Large intestine (tissue), 3 donors: ENCODE measurements around the gene ADCY9. TPM values are rescaled to one million over a fixed set of nuclear protein-coding genes. Genes with fewer than 3 reads are reported as not detected.
"Not testable (repeated sequence)": the region's sequence is repeated elsewhere in the genome, so short reads cannot be mapped to it uniquely, and the experiment has no call there.

Source experiments
- DNase-seq, 2 donors: peaks; one replicate each; pipeline versions ENCODE4 v3.0.0 to v3.0.0-alpha.2; 2013
- H3K27ac ChIP-seq: one replicate; pipeline ENCODE4 v1.5.1; 2013; ENCODE audit warnings: low read length
- H3K27me3 ChIP-seq: 2 replicates; pipeline ENCODE4 v1.6.1; 2013; ENCODE audit warnings: low read length; ENCODE audit not compliant: control insufficient read depth, insufficient read depth
- H3K36me3 ChIP-seq: 2 replicates; pipeline ENCODE4 v1.6.1; 2013; ENCODE audit warnings: low read length; ENCODE audit not compliant: control insufficient read depth, insufficient read depth
- H3K4me1 ChIP-seq: one replicate; pipeline ENCODE4 v1.6.1; 2013; ENCODE audit warnings: low read length; ENCODE audit not compliant: control insufficient read depth, insufficient read depth
- H3K4me3 ChIP-seq: one replicate; pipeline ENCODE4 v1.5.1; 2013; ENCODE audit warnings: low read length
- H3K9me3 ChIP-seq: one replicate; pipeline ENCODE4 v1.6.1; 2013; ENCODE audit warnings: mild to moderate bottlenecking, low read depth, low read length, moderate library complexity; ENCODE audit not compliant: control insufficient read depth
- WGBS: methylation state at CpG from one replicate; pipeline ENCODE4 v1.1.5; 2013; ENCODE audit warnings: low lambda C conversion rate; ENCODE audit not compliant: insufficient coverage; 5-methylcytosine and 5-hydroxymethylcytosine counted together
- polyA plus RNA-seq: library from polyadenylated mRNA; unstranded; fragments of 120-200 nt; gene quantifications from one replicate; pipeline ENCODE4 v1.2.1, GENCODE V29; 2013

The ADCY9 gene
- polyA plus RNA-seq, 1 donor: 8.1 TPM

GRCh38 chr16:3942146-3942545, 174.1 kb downstream of the ADCY9 start:
- not testable (repeated sequence) for H3K27ac ChIP-seq, H3K27me3 ChIP-seq, H3K9me3 ChIP-seq, DNase-seq, H3K36me3 ChIP-seq, H3K4me3 ChIP-seq, H3K4me1 ChIP-seq
- no CpG with 5 or more reads among the region's 4 CpGs for WGBS

DNA sequence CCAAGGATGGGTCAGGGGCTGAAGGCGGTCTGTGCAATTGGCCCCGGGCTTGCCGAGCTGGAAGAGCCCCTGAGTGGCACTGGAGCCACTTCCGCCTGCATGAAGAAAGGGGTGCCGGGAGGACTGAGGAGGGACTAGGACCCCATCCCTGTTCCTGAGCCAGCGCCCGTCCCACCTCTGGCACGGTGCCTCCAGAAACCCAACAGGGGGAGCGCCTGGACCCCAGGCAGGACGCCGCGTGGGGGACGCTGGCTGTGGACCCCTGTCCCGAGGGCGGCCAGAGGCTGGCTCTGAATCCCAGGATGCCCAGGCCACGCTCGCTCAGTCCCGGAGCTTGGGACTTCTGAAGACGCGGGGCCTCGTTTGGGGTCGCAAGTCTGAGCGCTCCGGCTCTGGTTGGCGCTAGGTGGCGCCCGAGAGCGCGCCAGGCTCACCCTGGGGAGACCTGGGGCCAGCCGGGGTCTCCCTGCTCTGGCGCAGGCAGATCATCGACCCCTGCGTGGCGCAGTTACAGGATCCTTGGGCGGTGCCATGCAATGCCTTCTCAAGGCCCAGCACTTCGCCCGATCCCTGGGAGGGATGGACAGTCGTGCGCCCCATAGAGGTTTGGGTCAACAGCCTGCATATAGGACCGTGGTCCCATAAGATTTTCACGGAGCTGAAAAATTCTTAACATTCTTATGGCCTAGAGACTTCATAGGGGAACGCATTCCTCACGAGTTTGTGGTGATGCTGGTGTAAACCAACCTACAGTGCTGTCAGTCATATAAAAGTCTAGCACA, 177.2 kb downstream of the ADCY9 start:
- peaks cover 6% of the 10 kb centered on the region for H3K27me3 ChIP-seq
- H3K36me3 ChIP-seq: no peaks in the 10 kb centered on the region
- peak; percentile 51 to 52 for DNase-seq
- peak overlapping the region; percentile 45 for H3K4me3 ChIP-seq
- no peaks in the 10 kb centered on the region for H3K4me1 ChIP-seq
- WGBS: no CpG with 5 or more reads among the region's 43 CpGs
- peak overlapping the region; percentile 26 for H3K27ac ChIP-seq
- no peaks in the 10 kb centered on the region for H3K9me3 ChIP-seq

DNA sequence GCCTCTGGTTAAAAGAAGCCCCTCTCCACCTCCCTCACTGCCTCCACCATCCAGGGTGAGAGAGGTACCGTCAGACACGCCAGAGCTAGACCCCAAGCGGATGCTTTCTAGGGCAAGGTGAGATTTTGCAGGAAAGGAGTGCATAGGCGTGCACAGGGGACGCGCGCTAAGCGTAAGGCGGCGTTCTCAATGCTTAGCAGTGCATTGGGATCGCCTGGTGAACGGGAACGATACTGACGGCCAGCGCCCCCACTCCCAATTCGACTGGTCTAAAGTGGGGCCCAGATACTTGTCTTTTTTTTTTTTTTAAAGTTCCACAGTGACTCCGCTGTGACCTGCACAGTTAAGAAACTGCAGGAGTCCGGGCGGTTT, 177.8 kb downstream of the ADCY9 start:
- Histone ChIP-seq H3K4me3 (peak overlapping the region; percentile 45), H3K36me3 (no peaks in the 10 kb centered on the region), H3K9me3 (no peaks in the 10 kb centered on the region), H3K27ac (no peak overlapping the region), H3K4me1 (no peaks in the 10 kb centered on the region), H3K27me3 (peaks cover 6% of the 10 kb centered on the region)
- no peak for DNase-seq
- no CpG with 5 or more reads among the region's 19 CpGs for WGBS

GRCh38 chr16:3937066-3937875, 179.0 kb downstream of the ADCY9 start:
- no peak overlapping the region for H3K4me3 ChIP-seq
- H3K27ac ChIP-seq: no peak overlapping the region
- H3K27me3 ChIP-seq: peaks cover 6% of the 10 kb centered on the region
- H3K9me3 ChIP-seq: no peaks in the 10 kb centered on the region
- no CpG with 5 or more reads among the region's 13 CpGs for WGBS
- no peak for DNase-seq
- H3K36me3 ChIP-seq: no peaks in the 10 kb centered on the region
- no peaks in the 10 kb centered on the region for H3K4me1 ChIP-seq

GRCh38 chr16:3935921-3936320, 180.3 kb downstream of the ADCY9 start:
- Histone ChIP-seq H3K27ac (no peak overlapping the region), H3K9me3 (no peaks in the 10 kb centered on the region), H3K4me1 (no peaks in the 10 kb centered on the region), H3K4me3 (no peak overlapping the region), H3K27me3 (peaks cover 6% of the 10 kb centered on the region), H3K36me3 (no peaks in the 10 kb centered on the region)
- no peak for DNase-seq
- WGBS: no CpG with 5 or more reads among the region's 4 CpGs

DNA sequence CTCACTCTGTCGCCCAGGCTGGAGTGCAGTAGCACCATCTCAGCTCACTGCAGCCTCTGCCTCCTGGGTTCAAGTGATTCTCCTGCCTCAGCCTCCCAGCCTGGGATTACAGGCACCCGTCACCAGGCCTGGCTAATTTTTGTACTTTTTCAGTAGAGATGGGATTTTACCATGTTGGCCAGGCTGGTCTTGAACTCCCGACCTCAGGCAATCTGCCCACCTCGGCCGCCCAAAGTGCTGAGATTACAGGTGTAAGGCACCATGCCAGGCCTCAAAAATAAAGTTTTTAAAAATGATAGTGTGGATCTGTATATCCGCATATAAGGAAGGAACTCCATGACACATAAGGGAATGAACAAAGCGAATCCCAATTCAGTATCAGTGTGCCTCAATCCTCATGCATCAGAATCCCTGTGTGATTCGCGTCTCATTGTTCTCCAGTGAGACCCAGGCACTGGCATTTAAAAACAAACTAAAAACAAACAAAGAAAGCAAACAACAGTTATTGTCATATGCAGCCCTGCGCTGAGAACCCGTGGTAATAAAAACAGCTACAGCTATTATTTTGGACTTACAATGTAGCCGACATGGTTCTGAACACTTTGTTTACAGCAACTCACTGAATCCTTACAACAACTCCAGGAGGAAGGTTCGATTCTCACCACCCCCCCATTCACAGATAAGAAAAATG, 181.6 kb downstream of the ADCY9 start:
- no CpG with 5 or more reads among the region's 13 CpGs for WGBS
- H3K27ac ChIP-seq: no peak overlapping the region
- no peak for DNase-seq
- no peak overlapping the region for H3K4me3 ChIP-seq
- peaks cover 6% of the 10 kb centered on the region for H3K27me3 ChIP-seq
- H3K36me3 ChIP-seq: no peaks in the 10 kb centered on the region
- H3K9me3 ChIP-seq: no peaks in the 10 kb centered on the region
- no peaks in the 10 kb centered on the region for H3K4me1 ChIP-seq

DNA sequence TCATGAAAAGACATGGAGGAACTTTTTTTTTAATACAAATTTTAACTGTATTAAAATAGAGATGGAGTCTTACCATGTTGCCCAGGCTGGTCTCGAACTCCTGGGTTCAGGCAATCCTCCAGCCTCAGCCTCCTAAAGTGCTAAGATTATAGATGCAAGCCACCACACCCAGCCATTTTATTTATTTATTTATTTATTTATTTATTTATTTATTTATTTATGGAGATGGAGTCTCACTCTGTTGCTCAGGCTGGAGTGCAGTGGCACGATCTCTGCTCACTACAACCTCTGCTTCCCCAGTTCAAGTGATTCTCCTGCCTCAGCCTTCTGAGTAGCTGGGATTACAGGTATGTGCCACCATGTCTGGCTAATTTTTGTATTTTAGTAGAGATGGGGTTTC, 189.1 kb downstream of the ADCY9 start:
- not testable (repeated sequence) for DNase-seq, H3K9me3 ChIP-seq, H3K4me1 ChIP-seq, H3K4me3 ChIP-seq, H3K27me3 ChIP-seq, H3K27ac ChIP-seq, H3K36me3 ChIP-seq
- no CpG with 5 or more reads among the region's 2 CpGs for WGBS

- DNase-seq: no peak
- H3K9me3 ChIP-seq: peaks cover 3% of the 10 kb centered on the region
- no peak overlapping the region for H3K27ac ChIP-seq
- H3K36me3 ChIP-seq: no peaks in the 10 kb centered on the region
- H3K4me3 ChIP-seq: no peak overlapping the region
- H3K27me3 ChIP-seq: peaks cover 4% of the 10 kb centered on the region
- H3K4me1 ChIP-seq: no peaks in the 10 kb centered on the region
These were observed 191.5 kb downstream of the ADCY9 start for GRCh38 chr16:3924763-3925162.

DNA sequence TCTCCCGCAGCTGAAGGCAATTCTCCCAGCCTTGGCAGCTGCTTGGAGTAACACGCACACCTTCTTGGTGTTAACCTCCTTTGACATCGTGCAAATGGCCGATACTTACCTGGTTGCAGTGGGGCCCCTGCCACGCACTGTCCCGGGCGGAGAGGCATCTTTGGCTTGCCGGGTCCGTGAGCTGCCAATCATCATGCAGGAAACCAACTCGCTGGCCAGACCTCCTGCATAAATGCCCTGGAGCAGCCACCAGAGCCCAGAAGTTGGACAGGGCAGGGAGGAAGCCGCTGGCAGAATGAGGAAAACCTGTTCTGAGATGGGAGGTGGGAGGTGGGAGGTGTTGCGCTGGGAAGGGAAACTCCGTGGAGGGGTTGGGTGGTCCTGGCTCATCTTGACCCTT, 194.0 kb downstream of the ADCY9 start:
- Histone ChIP-seq H3K4me3 (no peak overlapping the region), H3K9me3 (peaks cover 10% of the 10 kb centered on the region), H3K27me3 (peaks cover 4% of the 10 kb centered on the region), H3K27ac (no peak overlapping the region), H3K4me1 (no peaks in the 10 kb centered on the region), H3K36me3 (no peaks in the 10 kb centered on the region)
- no peak for DNase-seq
- WGBS: 40% methylated on average over 2 of the region's 13 CpGs

DNA sequence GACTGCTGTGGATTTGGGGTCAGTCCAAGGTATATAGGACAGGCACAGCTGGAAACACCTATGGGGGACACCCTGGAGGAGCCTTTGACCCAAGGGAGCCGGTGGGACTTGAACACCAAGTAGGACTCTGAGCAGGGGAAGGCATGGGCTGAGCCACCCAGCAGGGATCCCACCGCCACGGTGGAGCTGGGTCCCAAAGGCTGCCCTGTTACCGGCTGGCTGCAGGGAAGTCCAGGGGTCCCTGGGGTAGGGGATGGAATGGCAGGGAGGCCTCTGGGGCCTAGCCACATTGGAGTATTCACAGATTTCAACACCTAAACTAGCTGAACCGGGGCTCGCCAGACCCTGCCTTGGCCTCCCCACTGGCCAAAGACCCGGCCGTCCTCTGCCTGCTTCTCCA, 196.0 kb downstream of the ADCY9 start:
- Histone ChIP-seq H3K4me1 (no peaks in the 10 kb centered on the region), H3K9me3 (peaks cover 10% of the 10 kb centered on the region), H3K27me3 (peaks cover 4% of the 10 kb centered on the region), H3K4me3 (no peak overlapping the region), H3K36me3 (no peaks in the 10 kb centered on the region), H3K27ac (no peak overlapping the region)
- DNase-seq: no peak
- WGBS: no CpG with 5 or more reads among the region's 8 CpGs
